Tongue (tissue), 2 donors: ENCODE data around the gene ADGRA3. TPM values are rescaled to one million over a fixed set of nuclear protein-coding genes. Genes with fewer than 3 reads are reported as not detected.

Source experiments
- DNase-seq: peaks from one replicate; pipeline ENCODE4 v3.0.0-alpha.2; 2015
- total RNA-seq: library from RNA; depleted of rRNA; stranded (reverse); fragments of >200 nt; gene quantifications from one replicate; pipeline ENCODE4 v1.2.3, GENCODE V29; 2014

Gene ADGRA3
- total RNA-seq, 1 donor from 2014 or later: 70.9 TPM

- DNase-seq: no peak
Observed at GRCh38 chr4:22508376-22508775, 7.5 kb downstream of the ADGRA3 start.

GRCh38 chr4:22504922-22505321 is 10.9 kb downstream of the ADGRA3 start:
- no peak for DNase-seq

- no peak for DNase-seq
Observed at GRCh38 chr4:22504447-22504846, 11.4 kb downstream of the ADGRA3 start.

GRCh38 chr4:22502895-22503814 is 12.7 kb downstream of the ADGRA3 start:
- no peak for DNase-seq

GRCh38 chr4:22501715-22502095 is 14.2 kb downstream of the ADGRA3 start:
- DNase-seq: no peak

GRCh38 chr4:22500831-22501714 is 14.8 kb downstream of the ADGRA3 start:
- no peak for DNase-seq

GRCh38 chr4:22500128-22500611 is 15.7 kb downstream of the ADGRA3 start:
- DNase-seq: no peak

- no peak for DNase-seq
Observed at GRCh38 chr4:22498866-22499265, 17.0 kb downstream of the ADGRA3 start.

GRCh38 chr4:22496165-22496813 is 19.6 kb downstream of the ADGRA3 start:
- DNase-seq: no peak

- no peak for DNase-seq
Observed at GRCh38 chr4:22493523-22493922, 22.3 kb downstream of the ADGRA3 start.

GRCh38 chr4:22492987-22493386 is 22.9 kb downstream of the ADGRA3 start:
- no peak for DNase-seq

GRCh38 chr4:22491939-22492338 is 23.9 kb downstream of the ADGRA3 start:
- no peak for DNase-seq

GRCh38 chr4:22490718-22491315 is 25.0 kb downstream of the ADGRA3 start:
- no peak for DNase-seq

GRCh38 chr4:22488106-22488505 is 27.8 kb downstream of the ADGRA3 start:
- no peak for DNase-seq

- peak; percentile 38 for DNase-seq
Observed at GRCh38 chr4:22487328-22487727, 28.5 kb downstream of the ADGRA3 start.

GRCh38 chr4:22486276-22486675 is 29.6 kb downstream of the ADGRA3 start:
- DNase-seq: no peak

- peak; percentile 54 for DNase-seq
Observed at GRCh38 chr4:22485737-22486136, 30.1 kb downstream of the ADGRA3 start.

- no peak for DNase-seq
Observed at GRCh38 chr4:22483551-22483981, 32.3 kb downstream of the ADGRA3 start.

- peak; percentile 61 for DNase-seq
Observed at GRCh38 chr4:22482250-22483127, 33.4 kb downstream of the ADGRA3 start.

GRCh38 chr4:22480675-22481327 is 35.1 kb downstream of the ADGRA3 start:
- DNase-seq: no peak
